ENCODE measurements around the gene SMURF1. TPM values are rescaled to one million over a fixed set of nuclear protein-coding genes. Genes with fewer than 3 reads are reported as not detected.

Gene SMURF1
- total and polyA plus RNA-seq, 4 donors = 2.9 to 16.8 (median 5.9) TPM

DNA sequence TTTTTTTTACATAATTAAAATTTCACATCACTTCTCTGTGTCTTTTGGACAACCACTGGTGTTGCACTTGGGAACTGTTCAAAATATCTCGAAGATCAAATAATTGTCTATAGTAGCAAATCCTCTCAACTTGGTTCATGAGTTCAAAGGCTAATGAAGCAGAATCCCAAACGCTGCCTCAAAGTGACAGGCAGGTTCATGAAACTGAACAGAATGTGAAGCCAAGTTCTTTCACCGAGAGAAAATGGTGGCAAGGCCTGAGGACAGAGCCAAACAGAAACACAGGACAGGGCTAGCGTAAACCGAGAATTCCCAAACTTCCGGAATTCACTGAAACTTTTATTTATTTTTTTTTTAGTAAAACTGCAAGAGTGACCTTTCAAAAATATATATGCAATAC, 21.1 kb downstream of the SMURF1 start:
- Histone ChIP-seq H3K36me3 (ENCODE audit: control insufficient read depth in 4 of 4, insufficient read depth in 3 of 4, low read depth in 1 of 4, low read length in 3 of 4) (peaks cover 0 to 3% (median 0%) of the 10 kb centered on the region in 4 donors), H3K4me1 (ENCODE audit: control insufficient read depth in 4 of 4, insufficient read depth in 4 of 4, low read length in 3 of 4) (peaks cover 14 to 43% (median 34%) of the 10 kb centered on the region in 4 donors), H3K9ac (ENCODE audit: low read depth in 1 of 2, low read length in 2 of 2) (no peak overlapping the region), H3K9me3 (ENCODE audit: control insufficient read depth in 4 of 4, low read length in 3 of 4) (no peaks in the 10 kb centered on the region), H3K4me3 (ENCODE audit: low read depth in 1 of 3, low read length in 3 of 3) (no peak overlapping the region), H3K27me3 (ENCODE audit: control insufficient read depth in 4 of 4, insufficient read depth in 4 of 4, low read length in 3 of 4) (no peaks in the 10 kb centered on the region), H3K27ac (ENCODE audit: low read depth in 1 of 2, low read length in 2 of 2) (no peak overlapping the region)
- TF ChIP-seq YY1 (IDR thresholded peaks at IDR 0.05) (peak; percentile 82), TAF1 (conservative IDR thresholded peaks at IDR 0.05) (no peak), HNF4A (conservative IDR thresholded peaks at IDR 0.05) (peak; percentile 49 to 62), RXRA (IDR thresholded peaks at IDR 0.05) (peak; percentile 43), RAD21 (IDR thresholded peaks at IDR 0.05) (peak in 1 of 2 donors; percentile 27)
- TF ChIP-seq, protein P1, sequence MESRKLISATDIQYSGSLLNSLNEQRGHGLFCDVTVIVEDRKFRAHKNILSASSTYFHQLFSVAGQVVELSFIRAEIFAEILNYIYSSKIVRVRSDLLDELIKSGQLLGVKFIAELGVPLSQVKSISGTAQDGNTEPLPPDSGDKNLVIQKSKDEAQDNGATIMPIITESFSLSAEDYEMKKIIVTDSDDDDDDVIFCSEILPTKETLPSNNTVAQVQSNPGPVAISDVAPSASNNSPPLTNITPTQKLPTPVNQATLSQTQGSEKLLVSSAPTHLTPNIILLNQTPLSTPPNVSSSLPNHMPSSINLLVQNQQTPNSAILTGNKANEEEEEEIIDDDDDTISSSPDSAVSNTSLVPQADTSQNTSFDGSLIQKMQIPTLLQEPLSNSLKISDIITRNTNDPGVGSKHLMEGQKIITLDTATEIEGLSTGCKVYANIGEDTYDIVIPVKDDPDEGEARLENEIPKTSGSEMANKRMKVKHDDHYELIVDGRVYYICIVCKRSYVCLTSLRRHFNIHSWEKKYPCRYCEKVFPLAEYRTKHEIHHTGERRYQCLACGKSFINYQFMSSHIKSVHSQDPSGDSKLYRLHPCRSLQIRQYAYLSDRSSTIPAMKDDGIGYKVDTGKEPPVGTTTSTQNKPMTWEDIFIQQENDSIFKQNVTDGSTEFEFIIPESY (IDR thresholded peaks at IDR 0.05) = no peak
- no peak for DNase-seq (ENCODE audit: low spot score)
- 43% methylated on average over 6 of the region's 6 CpGs for WGBS

DNA sequence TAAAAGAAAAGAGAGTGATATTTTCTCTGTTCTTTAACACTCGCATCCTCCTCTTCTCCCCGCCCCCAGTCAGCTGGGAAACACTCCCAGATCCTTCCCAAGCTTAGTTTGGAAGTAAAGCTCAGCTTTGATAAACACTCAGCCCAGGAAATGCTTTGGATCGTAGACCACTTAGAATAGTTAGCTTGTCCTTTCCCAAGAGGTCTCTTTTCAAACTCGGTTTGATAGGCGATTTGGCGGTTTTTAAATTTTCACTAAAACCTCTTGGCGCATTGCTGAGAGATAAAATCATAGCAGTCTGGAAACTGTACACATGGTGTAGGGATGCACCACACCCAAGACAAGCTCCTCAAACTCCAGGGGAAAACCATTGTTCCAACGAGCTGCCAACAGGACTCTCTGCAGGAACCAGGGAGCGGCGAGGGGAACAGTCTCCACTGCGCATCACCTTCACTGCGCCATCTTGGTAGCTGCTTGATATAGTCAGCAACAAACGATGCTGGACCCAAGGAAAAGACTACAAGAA, 22.3 kb downstream of the SMURF1 start:
- TF ChIP-seq EGR1 (IDR thresholded peaks at IDR 0.05; ENCODE audit: low read depth in 2 of 2) (no peak), TAF1 (conservative IDR thresholded peaks at IDR 0.05) (no peak)
- TF ChIP-seq, protein P2, sequence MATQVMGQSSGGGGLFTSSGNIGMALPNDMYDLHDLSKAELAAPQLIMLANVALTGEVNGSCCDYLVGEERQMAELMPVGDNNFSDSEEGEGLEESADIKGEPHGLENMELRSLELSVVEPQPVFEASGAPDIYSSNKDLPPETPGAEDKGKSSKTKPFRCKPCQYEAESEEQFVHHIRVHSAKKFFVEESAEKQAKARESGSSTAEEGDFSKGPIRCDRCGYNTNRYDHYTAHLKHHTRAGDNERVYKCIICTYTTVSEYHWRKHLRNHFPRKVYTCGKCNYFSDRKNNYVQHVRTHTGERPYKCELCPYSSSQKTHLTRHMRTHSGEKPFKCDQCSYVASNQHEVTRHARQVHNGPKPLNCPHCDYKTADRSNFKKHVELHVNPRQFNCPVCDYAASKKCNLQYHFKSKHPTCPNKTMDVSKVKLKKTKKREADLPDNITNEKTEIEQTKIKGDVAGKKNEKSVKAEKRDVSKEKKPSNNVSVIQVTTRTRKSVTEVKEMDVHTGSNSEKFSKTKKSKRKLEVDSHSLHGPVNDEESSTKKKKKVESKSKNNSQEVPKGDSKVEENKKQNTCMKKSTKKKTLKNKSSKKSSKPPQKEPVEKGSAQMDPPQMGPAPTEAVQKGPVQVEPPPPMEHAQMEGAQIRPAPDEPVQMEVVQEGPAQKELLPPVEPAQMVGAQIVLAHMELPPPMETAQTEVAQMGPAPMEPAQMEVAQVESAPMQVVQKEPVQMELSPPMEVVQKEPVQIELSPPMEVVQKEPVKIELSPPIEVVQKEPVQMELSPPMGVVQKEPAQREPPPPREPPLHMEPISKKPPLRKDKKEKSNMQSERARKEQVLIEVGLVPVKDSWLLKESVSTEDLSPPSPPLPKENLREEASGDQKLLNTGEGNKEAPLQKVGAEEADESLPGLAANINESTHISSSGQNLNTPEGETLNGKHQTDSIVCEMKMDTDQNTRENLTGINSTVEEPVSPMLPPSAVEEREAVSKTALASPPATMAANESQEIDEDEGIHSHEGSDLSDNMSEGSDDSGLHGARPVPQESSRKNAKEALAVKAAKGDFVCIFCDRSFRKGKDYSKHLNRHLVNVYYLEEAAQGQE (IDR thresholded peaks at IDR 0.05) = peak; percentile 45
- H3K9ac ChIP-seq (ENCODE audit: low read depth in 1 of 2, low read length in 2 of 2) = no peak overlapping the region
- no peaks in the 10 kb centered on the region for H3K27me3 ChIP-seq (ENCODE audit: control insufficient read depth in 4 of 4, insufficient read depth in 4 of 4, low read length in 3 of 4)
- H3K36me3 ChIP-seq (ENCODE audit: control insufficient read depth in 4 of 4, insufficient read depth in 3 of 4, low read depth in 1 of 4, low read length in 3 of 4) = peaks cover 0 to 3% (median 0%) of the 10 kb centered on the region in 4 donors
- 88% methylated on average over 13 of the region's 13 CpGs for WGBS
- H3K9me3 ChIP-seq (ENCODE audit: control insufficient read depth in 4 of 4, low read length in 3 of 4) = no peaks in the 10 kb centered on the region
- no peak overlapping the region for H3K4me3 ChIP-seq (ENCODE audit: low read depth in 1 of 3, low read length in 3 of 3)
- H3K4me1 ChIP-seq (ENCODE audit: control insufficient read depth in 4 of 4, insufficient read depth in 4 of 4, low read length in 3 of 4) = peaks cover 10 to 35% (median 28%) of the 10 kb centered on the region in 4 donors
- DNase-seq (ENCODE audit: low spot score) = no peak
- no peak overlapping the region for H3K27ac ChIP-seq (ENCODE audit: low read depth in 1 of 2, low read length in 2 of 2)

DNA sequence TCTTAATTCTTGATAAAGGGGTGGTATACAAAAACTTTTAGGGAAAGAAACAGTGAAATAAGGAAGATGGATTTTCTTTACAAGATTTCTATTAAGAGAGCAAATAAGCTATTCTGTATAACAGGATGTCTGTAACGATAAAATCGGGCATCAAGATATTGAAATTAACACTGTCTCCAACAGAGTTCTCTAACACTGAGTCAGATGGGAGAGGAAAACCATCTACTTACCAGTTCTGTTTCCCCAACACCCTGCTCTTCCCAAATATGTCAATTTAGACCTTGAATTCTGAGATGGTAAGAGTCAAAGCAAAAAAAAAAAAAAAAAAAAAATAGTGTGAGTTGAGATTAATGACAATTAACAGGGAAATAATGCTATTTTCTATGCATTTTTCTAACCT, 23.0 kb downstream of the SMURF1 start:
- DNase-seq (ENCODE audit: low spot score) = no peak
- 68% methylated on average over 2 of the region's 2 CpGs for WGBS
- Histone ChIP-seq H3K9me3 (ENCODE audit: control insufficient read depth in 4 of 4, low read length in 3 of 4) (no peaks in the 10 kb centered on the region), H3K27me3 (ENCODE audit: control insufficient read depth in 4 of 4, insufficient read depth in 4 of 4, low read length in 3 of 4) (no peaks in the 10 kb centered on the region), H3K4me1 (ENCODE audit: control insufficient read depth in 4 of 4, insufficient read depth in 4 of 4, low read length in 3 of 4) (peaks cover 10 to 35% (median 28%) of the 10 kb centered on the region in 4 donors), H3K27ac (ENCODE audit: low read depth in 1 of 2, low read length in 2 of 2) (no peak overlapping the region), H3K36me3 (ENCODE audit: control insufficient read depth in 4 of 4, insufficient read depth in 3 of 4, low read depth in 1 of 4, low read length in 3 of 4) (peaks cover 0 to 3% (median 0%) of the 10 kb centered on the region in 4 donors), H3K4me3 (ENCODE audit: low read depth in 1 of 3, low read length in 3 of 3) (no peak overlapping the region), H3K9ac (ENCODE audit: low read depth in 1 of 2, low read length in 2 of 2) (no peak overlapping the region)
- TF ChIP-seq SP1 (IDR thresholded peaks at IDR 0.05) (no peak), EGR1 (IDR thresholded peaks at IDR 0.05; ENCODE audit: low read depth in 2 of 2) (no peak), FOXA2 (IDR thresholded peaks at IDR 0.05) (no peak), HNF4A (conservative IDR thresholded peaks at IDR 0.05) (no peak), RXRA (IDR thresholded peaks at IDR 0.05) (no peak), RAD21 (IDR thresholded peaks at IDR 0.05) (no peak), HNF4G (IDR thresholded peaks at IDR 0.05) (no peak)
- TF ChIP-seq, protein P1 (IDR thresholded peaks at IDR 0.05) = no peak
- TF ChIP-seq, protein P3, sequence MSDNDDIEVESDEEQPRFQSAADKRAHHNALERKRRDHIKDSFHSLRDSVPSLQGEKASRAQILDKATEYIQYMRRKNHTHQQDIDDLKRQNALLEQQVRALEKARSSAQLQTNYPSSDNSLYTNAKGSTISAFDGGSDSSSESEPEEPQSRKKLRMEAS (IDR thresholded peaks at IDR 0.05) = no peak
